SKM-1 (cell line): ENCODE data around the gene EID2.

Experiments
- DNase-seq: peaks from one replicate; lab custom pipeline; 2025; ENCODE audit not compliant: unreplicated experiment; lab: John Stamatoyannopoulos, UW

Gene EID2

GRCh38 chr19:39539165-39539517 lies 820 bp downstream of the EID2 start:
- DNase-seq: no peak

- DNase-seq: no peak
Measured at GRCh38 chr19:39533791-39534190, 6.2 kb downstream of the EID2 start.

GRCh38 chr19:39533003-39533512 lies 6.9 kb downstream of the EID2 start:
- no peak for DNase-seq

GRCh38 chr19:39532233-39533002 lies 7.5 kb downstream of the EID2 start, which contains the start of gene EID2B:
Gene EID2B (minus strand): TSS chr19:39532852. CDS start chr19:39532802, 50 bp downstream.
- peak; percentile 95 for DNase-seq

GRCh38 chr19:39531834-39532232 lies 8.1 kb downstream of the EID2 start:
- DNase-seq: no peak

- DNase-seq: no peak
Measured at GRCh38 chr19:39525205-39525604, 14.8 kb downstream of the EID2 start.

GRCh38 chr19:39524495-39524894 lies 15.5 kb downstream of the EID2 start:
- no peak for DNase-seq

GRCh38 chr19:39520541-39521484 lies 19.1 kb downstream of the EID2 start:
- no peak for DNase-seq

- no peak for DNase-seq
Measured at GRCh38 chr19:39518975-39519374, 21.0 kb downstream of the EID2 start.

- no peak for DNase-seq
Measured at GRCh38 chr19:39518458-39518857, 21.5 kb downstream of the EID2 start.

GRCh38 chr19:39517432-39517831 lies 22.5 kb downstream of the EID2 start:
- no peak for DNase-seq

- DNase-seq: no peak
Measured at GRCh38 chr19:39516270-39516669, 23.7 kb downstream of the EID2 start.

GRCh38 chr19:39515551-39516191 lies 24.3 kb downstream of the EID2 start:
- no peak for DNase-seq

- no peak for DNase-seq
Measured at GRCh38 chr19:39514840-39515550, 25.0 kb downstream of the EID2 start, which contains the start of gene SELENOV. Gene SELENOV (plus strand): TSS chr19:39515139. CDS start chr19:39515213, 74 bp downstream.

GRCh38 chr19:39512988-39513387 lies 27.0 kb downstream of the EID2 start:
- no peak for DNase-seq

GRCh38 chr19:39509233-39509632 lies 30.7 kb downstream of the EID2 start:
- no peak for DNase-seq

GRCh38 chr19:39508629-39509028 lies 31.3 kb downstream of the EID2 start:
- DNase-seq: no peak

GRCh38 chr19:39507715-39508364 lies 32.1 kb downstream of the EID2 start:
- DNase-seq: no peak

GRCh38 chr19:39506944-39507714 lies 32.8 kb downstream of the EID2 start:
- DNase-seq: peak; percentile 65
